Thoracic aorta (tissue), 2 donors: ENCODE data around the gene CCDC15. TPM values are rescaled to one million over a fixed set of nuclear protein-coding genes. Genes with fewer than 3 reads are reported as not detected.

Experiments used
- ATAC-seq: fragments of 150-250 bp; one replicate; pipeline ENCODE4 v1.8.0; 2017; ENCODE audit warnings: low read depth; ENCODE audit not compliant: insufficient number of reproducible peaks, low FRiP score
- DNase-seq: peaks from one replicate; pipeline ENCODE4 v3.0.0-alpha.2; 2020; ENCODE audit warnings: low spot score
- H3K27ac ChIP-seq, 2 donors: fragments of 200-600 bp; sonication (generic); 1 replicate in 1 of 2; 2 replicates in 1 of 2; pipeline ENCODE4 v1.5.1; 2016; ENCODE audit warnings: mild to moderate bottlenecking in 2 of 2, moderate library complexity in 2 of 2
- H3K27me3 ChIP-seq: fragments of 200-600 bp; sonication (generic); replicated peaks from 2 replicates; pipeline ENCODE4 v1.6.0; 2016; ENCODE audit warnings: mild to moderate bottlenecking; ENCODE audit not compliant: insufficient read depth
- H3K36me3 ChIP-seq: fragments of 200-600 bp; sonication (generic); one replicate; pipeline ENCODE4 v1.5.1; 2016
- H3K4me1 ChIP-seq, 2 donors: fragments of 200-600 bp; sonication (generic); 1 replicate in 1 of 2; 2 replicates in 1 of 2; pipeline versions ENCODE4 v1.5.1 to v1.6.0; 2016; ENCODE audit warnings: low read depth in 2 of 2, mild to moderate bottlenecking in 1 of 2; ENCODE audit not compliant: control insufficient read depth in 1 of 2
- H3K4me3 ChIP-seq: fragments of 200-600 bp; sonication (generic); 2 replicates; pipeline ENCODE4 v1.5.1; 2016; ENCODE audit warnings: mild to moderate bottlenecking
- H3K9me3 ChIP-seq: fragments of 200-600 bp; sonication (generic); 2 replicates; pipeline ENCODE4 v1.5.1; 2016
- total RNA-seq, 2 donors: library from RNA; depleted of rRNA; stranded (reverse); fragments of >200 nt; gene quantifications; one replicate each; pipeline versions ENCODE4 v1.1.0 to v1.2.3, GENCODE V29; 2016
- TF ChIP-seq, protein P1 (sequence below): fragments of 200-600 bp; sonication (generic); IDR thresholded peaks from one replicate; pipeline ENCODE4 v1.5.1; 2019; ENCODE audit warnings: antibody characterized with exemption

Gene CCDC15
- total RNA-seq, 2 donors from 2014 or later, result 0.49 to 1.2 TPM

DNA sequence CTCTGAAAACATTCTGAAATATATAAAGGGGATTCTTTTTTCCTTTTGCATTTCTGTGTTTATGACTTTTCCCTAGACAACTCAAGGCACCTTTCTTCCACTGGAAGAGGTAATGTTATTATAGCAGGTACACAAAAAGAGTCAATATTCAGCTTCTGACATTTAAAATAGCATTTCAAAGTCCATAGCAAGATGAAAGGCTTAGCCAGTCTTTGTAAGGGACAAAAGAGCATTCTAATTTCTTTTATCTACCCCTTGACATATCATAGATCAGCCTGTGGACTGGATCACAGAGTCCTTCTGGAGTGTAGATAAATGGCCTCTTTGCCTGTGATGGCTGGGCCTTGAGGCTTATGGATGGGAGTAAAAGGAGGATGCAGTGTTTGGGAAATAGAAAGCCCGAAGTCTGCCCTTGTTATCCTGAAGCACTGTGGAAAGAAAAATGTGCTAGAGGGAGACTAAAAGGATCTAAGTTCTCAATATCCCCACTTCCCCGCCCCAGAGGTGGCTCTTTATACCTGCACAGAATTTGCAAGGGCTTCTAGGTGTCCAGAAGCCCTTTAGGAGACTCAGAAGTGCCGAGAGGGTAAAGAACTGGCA, 16.6 kb upstream of the CCDC15 start:
- H3K36me3 ChIP-seq, result no peaks in the 10 kb centered on the region
- H3K4me1 ChIP-seq, result no peaks in the 10 kb centered on the region
- no peak overlapping the region for H3K27ac ChIP-seq
- TF ChIP-seq, protein P1, sequence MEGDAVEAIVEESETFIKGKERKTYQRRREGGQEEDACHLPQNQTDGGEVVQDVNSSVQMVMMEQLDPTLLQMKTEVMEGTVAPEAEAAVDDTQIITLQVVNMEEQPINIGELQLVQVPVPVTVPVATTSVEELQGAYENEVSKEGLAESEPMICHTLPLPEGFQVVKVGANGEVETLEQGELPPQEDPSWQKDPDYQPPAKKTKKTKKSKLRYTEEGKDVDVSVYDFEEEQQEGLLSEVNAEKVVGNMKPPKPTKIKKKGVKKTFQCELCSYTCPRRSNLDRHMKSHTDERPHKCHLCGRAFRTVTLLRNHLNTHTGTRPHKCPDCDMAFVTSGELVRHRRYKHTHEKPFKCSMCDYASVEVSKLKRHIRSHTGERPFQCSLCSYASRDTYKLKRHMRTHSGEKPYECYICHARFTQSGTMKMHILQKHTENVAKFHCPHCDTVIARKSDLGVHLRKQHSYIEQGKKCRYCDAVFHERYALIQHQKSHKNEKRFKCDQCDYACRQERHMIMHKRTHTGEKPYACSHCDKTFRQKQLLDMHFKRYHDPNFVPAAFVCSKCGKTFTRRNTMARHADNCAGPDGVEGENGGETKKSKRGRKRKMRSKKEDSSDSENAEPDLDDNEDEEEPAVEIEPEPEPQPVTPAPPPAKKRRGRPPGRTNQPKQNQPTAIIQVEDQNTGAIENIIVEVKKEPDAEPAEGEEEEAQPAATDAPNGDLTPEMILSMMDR, result no peak
- H3K4me3 ChIP-seq, result no peak overlapping the region
- H3K9me3 ChIP-seq, result no peaks in the 10 kb centered on the region
- DNase-seq, result no peak
- no peaks in the 10 kb centered on the region for H3K27me3 ChIP-seq
- no peak for ATAC-seq

DNA sequence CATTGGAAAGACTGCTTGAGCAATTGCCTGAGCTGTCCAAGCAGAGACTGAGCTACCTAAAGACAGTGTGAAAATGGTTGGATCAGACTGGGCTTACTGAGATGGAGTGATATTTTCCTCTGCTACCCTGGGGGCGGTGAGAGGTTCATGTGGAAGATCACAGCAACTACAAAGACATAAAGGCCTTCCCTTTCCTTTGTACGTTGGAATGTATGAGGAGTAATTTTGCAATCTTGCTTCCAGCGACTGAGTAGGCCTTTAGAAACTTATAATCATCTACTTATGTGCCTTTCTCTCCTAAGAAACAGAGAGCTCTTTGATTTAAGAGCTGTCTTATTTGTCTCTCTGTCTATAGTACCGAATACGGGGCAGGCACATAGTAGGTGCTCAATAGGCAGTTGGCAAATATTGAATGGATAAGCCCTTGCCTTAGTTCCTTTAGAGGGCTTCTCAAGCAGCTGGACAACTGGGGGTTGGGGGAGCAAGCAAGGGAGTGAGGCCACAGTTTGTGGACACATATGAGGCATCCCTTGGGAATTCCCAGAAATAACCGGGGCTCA, 15.7 kb upstream of the CCDC15 start:
- Histone ChIP-seq H3K36me3 (no peaks in the 10 kb centered on the region), H3K4me3 (no peak overlapping the region), H3K27me3 (no peaks in the 10 kb centered on the region), H3K4me1 (no peaks in the 10 kb centered on the region), H3K9me3 (no peaks in the 10 kb centered on the region), H3K27ac (no peak overlapping the region)
- ATAC-seq (no peak), DNase-seq (no peak)
- TF ChIP-seq, protein P1, result no peak

DNA sequence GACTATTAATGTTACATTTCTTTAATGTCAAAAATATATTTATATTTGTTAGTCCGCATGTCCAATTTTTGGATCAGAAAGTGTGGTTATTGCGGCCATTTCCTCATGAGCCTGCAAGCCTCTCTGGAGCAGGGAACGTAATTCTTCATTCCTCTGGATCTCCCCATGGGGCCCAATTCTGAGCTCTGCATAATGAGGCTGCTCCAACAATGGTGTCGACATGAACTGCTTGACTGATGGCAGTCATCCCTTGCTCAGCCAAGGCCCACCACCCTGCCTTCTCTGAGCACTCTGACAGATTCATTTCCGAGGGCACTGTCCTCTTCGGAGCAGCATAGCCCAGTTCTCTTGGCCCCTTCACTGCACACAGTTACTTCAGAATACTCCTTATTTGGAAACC, 15.0 kb upstream of the CCDC15 start:
- Histone ChIP-seq H3K4me1 (no peaks in the 10 kb centered on the region), H3K27me3 (no peaks in the 10 kb centered on the region), H3K4me3 (no peak overlapping the region), H3K36me3 (no peaks in the 10 kb centered on the region), H3K9me3 (no peaks in the 10 kb centered on the region), H3K27ac (no peak overlapping the region)
- ATAC-seq (no peak), DNase-seq (no peak)
- TF ChIP-seq, protein P1, result no peak

DNA sequence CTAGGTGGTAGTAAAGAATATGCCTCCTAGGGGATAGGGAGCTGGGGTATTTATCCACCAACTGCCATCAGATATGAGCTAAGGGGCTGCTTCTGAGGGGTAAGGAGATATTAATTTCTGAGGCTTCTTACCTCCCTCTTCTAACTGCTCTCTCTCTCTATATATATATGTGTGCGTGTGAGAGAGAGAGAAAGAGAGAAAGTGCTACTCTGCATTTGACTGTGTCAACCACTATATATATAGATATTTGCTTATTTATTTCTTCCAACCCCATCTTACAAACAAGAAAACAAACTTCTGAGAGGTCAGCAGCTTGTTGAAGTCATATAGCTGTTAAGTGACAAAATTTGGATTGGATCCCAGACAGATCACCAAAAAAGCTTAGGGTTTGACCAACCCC, 12.3 kb upstream of the CCDC15 start:
- Histone ChIP-seq H3K27me3 (no peaks in the 10 kb centered on the region), H3K9me3 (no peaks in the 10 kb centered on the region), H3K4me3 (no peak overlapping the region), H3K27ac (no peak overlapping the region), H3K4me1 (no peaks in the 10 kb centered on the region), H3K36me3 (no peaks in the 10 kb centered on the region)
- DNase-seq (no peak), ATAC-seq (no peak)
- TF ChIP-seq, protein P1, result no peak

DNA sequence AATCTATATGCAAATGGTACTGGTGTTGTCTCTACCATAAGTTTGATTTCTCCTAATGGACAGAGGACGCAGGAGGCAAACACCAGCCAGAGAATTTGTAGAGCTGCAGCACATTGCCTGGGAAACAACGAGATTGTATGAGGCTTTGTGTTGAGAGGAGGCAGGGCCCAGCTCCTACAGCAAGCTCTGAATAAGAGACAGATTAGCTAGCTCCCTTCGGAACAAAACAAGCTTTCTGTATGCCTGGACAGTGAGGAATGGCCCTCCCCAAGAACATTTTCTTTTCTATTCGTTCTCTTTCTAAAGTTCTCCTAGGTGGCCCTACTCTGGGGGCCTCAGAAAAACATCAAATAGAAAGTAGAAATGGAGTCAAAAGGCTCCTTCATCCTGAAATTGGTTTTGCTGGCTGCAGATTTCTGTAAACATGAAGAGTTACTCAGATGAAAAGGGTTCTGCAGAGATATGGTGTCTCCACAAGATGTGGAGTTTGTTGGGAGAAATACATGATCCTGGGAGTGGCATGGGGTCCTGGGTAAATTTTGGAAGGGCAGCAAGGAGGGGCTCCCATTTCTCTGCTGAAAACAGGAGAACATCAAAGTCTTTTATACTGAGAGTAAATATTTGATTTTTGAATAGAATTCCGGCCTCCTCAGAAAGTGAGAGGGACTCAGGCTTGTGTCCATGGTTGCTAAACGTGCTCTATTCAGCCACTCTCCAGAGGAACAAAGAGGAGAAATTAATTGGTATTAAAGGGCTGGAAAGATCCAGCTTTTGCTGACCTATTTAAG, 11.3 kb upstream of the CCDC15 start:
- no peak for DNase-seq

More for the DNA sequence above, 11.3 kb upstream of the CCDC15 start:
- Histone ChIP-seq H3K27ac (no peak overlapping the region), H3K4me1 (no peaks in the 10 kb centered on the region), H3K9me3 (no peaks in the 10 kb centered on the region), H3K4me3 (no peak overlapping the region), H3K27me3 (no peaks in the 10 kb centered on the region), H3K36me3 (no peaks in the 10 kb centered on the region)
- TF ChIP-seq, protein P1, result no peak
- ATAC-seq, result no peak
